Chondrocyte (in vitro differentiated cells): Measurements from ENCODE around the gene RREB1. TPM values are rescaled to one million over a fixed set of nuclear protein-coding genes. Genes with fewer than 3 reads are reported as not detected.

Source experiments
- DNase-seq: peaks from one replicate; pipeline ENCODE4 v3.0.0; 2021; ENCODE audit warnings: mixed read lengths, low spot score
- H3K27ac Mint-ChIP-seq: one replicate; pipeline ENCODE4 v1.8.0; 2021; ENCODE audit warnings: mild to moderate bottlenecking, moderate library complexity, mixed read lengths; ENCODE audit not compliant: unreplicated experiment
- H3K27me3 Mint-ChIP-seq: 2 replicates; pipeline ENCODE4 v1.8.0; 2021; ENCODE audit warnings: low read depth, mixed read lengths
- H3K36me3 Mint-ChIP-seq: 2 replicates; pipeline ENCODE4 v1.8.0; 2021; ENCODE audit warnings: low read depth, mixed read lengths
- H3K4me1 Mint-ChIP-seq: 2 replicates; pipeline ENCODE4 v1.8.0; 2021; ENCODE audit warnings: low read depth, mild to moderate bottlenecking, mixed read lengths
- H3K4me3 Mint-ChIP-seq: one replicate; pipeline ENCODE4 v1.8.0; 2021; ENCODE audit warnings: mild to moderate bottlenecking, moderate library complexity, mixed read lengths; ENCODE audit not compliant: unreplicated experiment
- H3K9me3 Mint-ChIP-seq: 2 replicates; pipeline ENCODE4 v1.8.0; 2021; ENCODE audit warnings: low read depth, mixed read lengths
- total RNA-seq: library from RNA; stranded (reverse); gene quantifications from 3 replicates; pipeline ENCODE4 v1.2.1, GENCODE V29; 2021
- TF ChIP-seq, protein P1 (sequence below): fragments of 200-600 bp; sonication (generic); IDR thresholded peaks from 2 replicates; pipeline ENCODE4 v1.5.0; 2021; ENCODE audit warnings: antibody characterized with exemption, mild to moderate bottlenecking, moderate library complexity

RREB1 gene
- total RNA-seq, 1 donor from 2014 or later: 28.4 TPM

DNA sequence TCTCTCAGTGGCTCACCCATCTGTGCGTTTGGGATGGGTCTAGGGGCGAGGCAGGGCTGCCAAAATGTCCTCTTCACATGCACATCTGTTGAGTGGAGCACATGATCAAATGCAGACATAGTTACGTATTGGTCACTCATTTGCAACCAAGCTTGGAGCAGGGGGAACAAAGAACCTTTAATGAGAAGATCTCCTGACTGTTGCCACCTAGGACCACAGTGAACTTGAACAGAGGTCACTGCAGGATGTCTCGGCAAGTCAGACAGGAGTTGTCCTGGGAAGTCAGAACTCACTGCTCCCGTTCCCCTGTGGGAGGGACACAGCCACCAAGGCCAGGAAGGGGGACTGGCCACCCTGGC lies 131.8 kb downstream of the RREB1 start:
- TF ChIP-seq, protein P1, sequence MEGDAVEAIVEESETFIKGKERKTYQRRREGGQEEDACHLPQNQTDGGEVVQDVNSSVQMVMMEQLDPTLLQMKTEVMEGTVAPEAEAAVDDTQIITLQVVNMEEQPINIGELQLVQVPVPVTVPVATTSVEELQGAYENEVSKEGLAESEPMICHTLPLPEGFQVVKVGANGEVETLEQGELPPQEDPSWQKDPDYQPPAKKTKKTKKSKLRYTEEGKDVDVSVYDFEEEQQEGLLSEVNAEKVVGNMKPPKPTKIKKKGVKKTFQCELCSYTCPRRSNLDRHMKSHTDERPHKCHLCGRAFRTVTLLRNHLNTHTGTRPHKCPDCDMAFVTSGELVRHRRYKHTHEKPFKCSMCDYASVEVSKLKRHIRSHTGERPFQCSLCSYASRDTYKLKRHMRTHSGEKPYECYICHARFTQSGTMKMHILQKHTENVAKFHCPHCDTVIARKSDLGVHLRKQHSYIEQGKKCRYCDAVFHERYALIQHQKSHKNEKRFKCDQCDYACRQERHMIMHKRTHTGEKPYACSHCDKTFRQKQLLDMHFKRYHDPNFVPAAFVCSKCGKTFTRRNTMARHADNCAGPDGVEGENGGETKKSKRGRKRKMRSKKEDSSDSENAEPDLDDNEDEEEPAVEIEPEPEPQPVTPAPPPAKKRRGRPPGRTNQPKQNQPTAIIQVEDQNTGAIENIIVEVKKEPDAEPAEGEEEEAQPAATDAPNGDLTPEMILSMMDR: no peak
- no peaks in the 10 kb centered on the region for H3K27me3 Mint-ChIP-seq
- H3K36me3 Mint-ChIP-seq: peaks cover 8% of the 10 kb centered on the region
- no peak for DNase-seq
- H3K27ac Mint-ChIP-seq: peak overlapping the region; percentile 43
- no peaks in the 10 kb centered on the region for H3K9me3 Mint-ChIP-seq
- H3K4me3 Mint-ChIP-seq: no peak overlapping the region
- H3K4me1 Mint-ChIP-seq: peaks cover 31% of the 10 kb centered on the region

DNA sequence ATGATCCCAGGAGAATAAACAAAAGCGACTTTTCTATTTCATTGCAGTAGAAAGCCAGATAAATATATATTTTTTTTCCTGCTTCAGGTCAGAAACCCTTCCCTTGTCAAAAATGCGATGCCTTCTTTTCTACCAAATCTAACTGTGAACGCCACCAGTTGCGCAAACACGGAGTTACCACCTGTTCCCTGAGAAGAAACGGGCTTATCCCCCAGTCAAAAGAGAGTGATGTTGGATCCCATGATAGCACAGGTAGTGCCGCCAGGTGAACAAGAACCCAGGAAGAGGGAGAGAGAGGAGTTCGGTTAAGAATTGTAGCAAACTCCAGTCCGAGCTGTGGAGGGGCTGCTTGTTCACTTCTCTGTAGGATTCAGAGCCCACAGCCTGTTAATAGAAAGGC lies 132.6 kb downstream of the RREB1 start:
- H3K27ac Mint-ChIP-seq: no peak overlapping the region

DNA sequence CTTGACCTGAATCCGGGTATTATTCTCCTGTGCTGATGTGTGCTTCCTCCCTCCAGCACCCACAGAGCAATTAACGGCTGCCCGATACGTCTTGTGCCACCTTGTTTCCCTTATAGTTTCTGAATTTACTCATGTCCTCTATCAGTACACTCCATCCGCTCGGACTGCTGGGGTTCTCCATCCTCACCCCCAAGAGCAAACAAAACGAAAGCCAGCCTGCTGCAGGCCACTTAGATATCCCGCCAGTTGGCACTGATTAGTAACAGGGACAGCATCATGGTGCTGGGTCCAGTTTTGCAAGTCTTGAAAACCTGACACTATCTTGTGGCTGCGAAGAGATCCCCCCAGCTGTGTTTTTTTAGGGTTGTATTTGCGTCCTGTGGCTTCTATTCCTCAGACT lies 133.4 kb downstream of the RREB1 start:
- peak overlapping the region; percentile 33 for H3K27ac Mint-ChIP-seq
- TF ChIP-seq, protein P1: no peak
- H3K36me3 Mint-ChIP-seq: peaks cover 3% of the 10 kb centered on the region
- peaks cover 31% of the 10 kb centered on the region for H3K4me1 Mint-ChIP-seq
- H3K4me3 Mint-ChIP-seq: no peak overlapping the region
- no peaks in the 10 kb centered on the region for H3K27me3 Mint-ChIP-seq
- H3K9me3 Mint-ChIP-seq: no peaks in the 10 kb centered on the region
- no peak for DNase-seq

More for the DNA sequence above, 132.6 kb downstream of the RREB1 start:
- no peaks in the 10 kb centered on the region for H3K27me3 Mint-ChIP-seq
- H3K4me3 Mint-ChIP-seq: no peak overlapping the region
- no peaks in the 10 kb centered on the region for H3K9me3 Mint-ChIP-seq
- no peak for DNase-seq
- H3K4me1 Mint-ChIP-seq: peaks cover 31% of the 10 kb centered on the region
- peaks cover 3% of the 10 kb centered on the region for H3K36me3 Mint-ChIP-seq
- TF ChIP-seq, protein P1: no peak

DNA sequence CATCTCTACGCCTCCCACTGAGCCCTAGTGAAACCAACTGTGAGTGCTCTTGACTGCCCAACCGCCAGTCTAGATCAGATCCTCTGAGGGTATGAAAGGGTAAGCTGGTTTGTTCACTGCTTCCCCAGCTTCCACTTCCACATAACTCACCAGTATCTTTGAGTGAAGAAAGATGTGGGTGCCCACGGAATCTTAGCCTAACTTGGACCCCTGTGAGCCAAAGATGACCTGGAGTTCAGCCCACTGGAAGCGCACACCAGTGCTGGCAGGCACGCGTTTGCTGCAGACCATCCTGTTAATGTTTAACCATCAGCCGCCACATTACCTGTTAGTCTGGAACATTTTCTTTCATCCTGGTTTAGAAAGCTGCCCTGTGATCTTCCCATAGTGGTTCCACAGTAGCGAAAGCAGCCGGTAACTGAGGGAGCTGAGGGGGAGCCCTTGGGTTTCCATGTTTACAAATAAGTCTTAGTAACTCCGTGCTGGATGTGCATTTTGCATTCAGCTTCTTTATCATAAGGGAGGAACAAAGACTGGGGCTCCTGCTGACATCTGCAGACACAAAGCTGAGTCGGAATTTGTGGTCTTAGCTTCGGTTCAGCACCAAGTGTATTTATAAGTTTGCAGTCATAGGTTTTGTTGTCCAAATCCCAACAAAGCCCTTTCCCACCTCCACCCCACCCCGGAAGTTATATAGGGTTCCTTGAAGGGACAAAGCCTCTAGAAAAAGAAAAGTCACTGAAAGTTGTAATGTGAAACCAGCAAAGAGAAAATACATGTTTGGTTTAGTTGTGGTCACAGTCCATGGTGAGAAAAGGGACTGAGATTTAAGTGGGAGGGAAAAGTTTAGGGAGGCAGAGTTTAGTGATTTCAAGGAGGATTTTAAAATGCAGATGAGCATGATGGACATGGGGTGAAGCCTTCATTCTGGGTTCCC lies 134.2 kb downstream of the RREB1 start:
- H3K27me3 Mint-ChIP-seq: no peaks in the 10 kb centered on the region
- no peak for DNase-seq
- H3K36me3 Mint-ChIP-seq: peaks cover 5% of the 10 kb centered on the region
- TF ChIP-seq, protein P1: no peak
- H3K4me3 Mint-ChIP-seq: no peak overlapping the region
- peaks cover 31% of the 10 kb centered on the region for H3K4me1 Mint-ChIP-seq
- H3K9me3 Mint-ChIP-seq: no peaks in the 10 kb centered on the region
- H3K27ac Mint-ChIP-seq: peak overlapping the region; percentile 73

DNA sequence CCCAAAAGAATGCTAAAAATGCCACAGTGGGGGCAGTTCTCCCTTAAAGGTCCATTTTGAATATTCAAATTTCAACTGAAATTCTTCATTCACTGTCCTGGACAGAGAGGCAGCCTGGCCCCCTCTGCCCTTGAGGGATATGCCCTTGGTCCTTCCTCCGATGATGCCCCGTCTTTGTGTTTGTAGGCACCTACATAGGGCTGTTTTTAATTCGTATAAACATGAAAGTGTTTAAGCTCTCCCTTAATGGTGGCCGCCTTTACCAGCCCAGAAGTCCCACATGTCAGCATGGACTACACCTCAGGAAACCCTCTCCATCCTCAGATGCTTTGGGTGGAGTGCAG lies 135.0 kb downstream of the RREB1 start:
- TF ChIP-seq, protein P1: no peak
- no peaks in the 10 kb centered on the region for H3K9me3 Mint-ChIP-seq
- H3K36me3 Mint-ChIP-seq: peaks cover 5% of the 10 kb centered on the region
- no peak for DNase-seq
- H3K27me3 Mint-ChIP-seq: no peaks in the 10 kb centered on the region
- H3K4me3 Mint-ChIP-seq: no peak overlapping the region
- H3K4me1 Mint-ChIP-seq: peaks cover 31% of the 10 kb centered on the region
- H3K27ac Mint-ChIP-seq: peak overlapping the region; percentile 73
